DMS53 (cell line): ENCODE measurements around the gene DDX50.

ENCODE experiments used
- DNase-seq: peaks from one replicate; lab custom pipeline; 2025; lab: John Stamatoyannopoulos, UW

The DDX50 gene

GRCh38 chr10:68982389-68982788, 81.3 kb downstream of the DDX50 start:
- no peak for DNase-seq

- DNase-seq: peak; percentile 49
Observed at GRCh38 chr10:68987611-68988010, 86.5 kb downstream of the DDX50 start.

GRCh38 chr10:68988530-68989316, 87.6 kb downstream of the DDX50 start, which contains the start of gene KIFBP:
TSS of gene KIFBP (plus strand) at chr10:68988803. CDS start at chr10:68988833, 30 bp downstream.
- DNase-seq: peak; percentile 99

- no peak for DNase-seq
Observed at GRCh38 chr10:68989317-68989990, 88.3 kb downstream of the DDX50 start.

GRCh38 chr10:68992636-68993440, 91.7 kb downstream of the DDX50 start:
- no peak for DNase-seq
